PC-9 (cell line): ENCODE results near the gene PLK5. TPM values are rescaled to one million over a fixed set of nuclear protein-coding genes. Genes with fewer than 3 reads are reported as not detected.
A peak's percentile ranks its signal among the peaks of the same experiment; 100 is the strongest.

Source experiments
- BruUV-seq: library from RNA; stranded (reverse); fragments of 400-500 nt; replicated peaks from 2 replicates; lab custom pipeline; 2021; lab: Mats Ljungman, UMichigan
- CTCF ChIA-PET: fragments of 300-600 bp; sonication (Branson Sonifier 250); formaldehyde crosslinking; loops from one replicate; lab custom pipeline; 2022; ENCODE audit warnings: antibody characterized with exemption; lab: Charles Lee
- POLR2A ChIA-PET: fragments of 300-600 bp; sonication (Branson Sonifier 250); formaldehyde crosslinking; loops from one replicate; lab custom pipeline; 2022; ENCODE audit warnings: antibody characterized with exemption; ENCODE audit not compliant: unreplicated experiment; lab: Charles Lee
- DNase-seq, 2 experiments: peaks; one replicate each; pipeline versions ENCODE4 v3.0.0 to v3.0.0-alpha.2; 2015 to 2022; ENCODE audit warnings: mixed read lengths in 1 of 2
- H2AFZ ChIP-seq: fragments of 200-600 bp; sonication (generic); 2 replicates; pipeline ENCODE4 v1.8.1; 2017; ENCODE audit warnings: antibody characterized with exemption
- H3F3A ChIP-seq: fragments of 200-600 bp; sonication (generic); 2 replicates; pipeline ENCODE4 v1.8.1; 2017; ENCODE audit warnings: antibody characterized with exemption, mild to moderate bottlenecking, low read depth; ENCODE audit not compliant: insufficient read depth
- H3K27ac ChIP-seq: fragments of 200-600 bp; sonication (generic); 2 replicates; pipeline ENCODE4 v1.6.1; 2016; ENCODE audit warnings: mixed run types
- H3K27me3 ChIP-seq: fragments of 200-600 bp; sonication (generic); 2 replicates; pipeline ENCODE4 v1.6.1; 2016; ENCODE audit warnings: low read depth, mixed run types; ENCODE audit not compliant: insufficient read depth
- H3K36me3 ChIP-seq: fragments of 200-600 bp; sonication (generic); 2 replicates; pipeline ENCODE4 v1.6.1; 2016; ENCODE audit warnings: low read depth, mixed run types
- H3K4me1 ChIP-seq: fragments of 200-600 bp; sonication (generic); replicated peaks from 2 replicates; pipeline ENCODE4 v1.6.1; 2016; ENCODE audit warnings: mixed run types; ENCODE audit not compliant: insufficient read depth
- H3K4me2 ChIP-seq: fragments of 200-600 bp; sonication (generic); 2 replicates; pipeline ENCODE4 v1.6.1; 2017; ENCODE audit warnings: mixed run types
- H3K4me3 ChIP-seq: fragments of 200-600 bp; sonication (generic); 2 replicates; pipeline ENCODE4 v1.6.1; 2016; ENCODE audit warnings: mixed run types
- H3K79me2 ChIP-seq: fragments of 200-600 bp; sonication (generic); 2 replicates; pipeline ENCODE4 v1.6.1; 2017; ENCODE audit warnings: low read depth, mixed run types
- H3K9me2 ChIP-seq: fragments of 200-600 bp; sonication (generic); 2 replicates; pipeline ENCODE4 v1.8.1; 2017; ENCODE audit warnings: mild to moderate bottlenecking; ENCODE audit not compliant: insufficient read depth
- H3K9me3 ChIP-seq: fragments of 200-600 bp; sonication (generic); 2 replicates; pipeline ENCODE4 v1.8.1; 2016; ENCODE audit warnings: low read depth; ENCODE audit not compliant: insufficient read depth
- H4K20me1 ChIP-seq: fragments of 200-600 bp; sonication (generic); 2 replicates; pipeline ENCODE4 v1.8.1; 2017; ENCODE audit not compliant: insufficient read depth
- CTCF ChIP-seq: fragments of 200-600 bp; sonication (generic); conservative IDR thresholded peaks from 2 replicates; pipeline ENCODE4 v1.6.1; 2017; ENCODE audit warnings: mixed run types, antibody characterized with exemption, mild to moderate bottlenecking, moderate library complexity
- EZH2 ChIP-seq: fragments of 200-600 bp; sonication (generic); IDR thresholded peaks from 2 replicates; pipeline ENCODE4 v1.8.0; 2017; ENCODE audit warnings: antibody characterized with exemption, low read depth
- intact Hi-C: fragments of 100-400 bp; cut with micrococcal nuclease; formaldehyde crosslinking; loops from one replicate; pipeline ENCODE4 v1.10.0; 2022; ENCODE audit not compliant: unreplicated experiment
- total RNA-seq: library from RNA; stranded (reverse); gene quantifications from 2 replicates; pipeline ENCODE4 v1.2.3, GENCODE V29; 2021

The PLK5 gene
- total RNA-seq, 1 experiment from 2014 or later: not detected

GRCh38 chr19:1511318-1512317 lies 12.3 kb upstream of the PLK5 start:
- POLR2A ChIA-PET: no interaction called here
- no peak for DNase-seq
- Histone ChIP-seq H4K20me1 (no peaks in the 10 kb centered on the region), H3K36me3 (no peaks in the 10 kb centered on the region), H3K79me2 (no peaks in the 10 kb centered on the region), H3K4me1 (no peaks in the 10 kb centered on the region; the same call in 1 of the 2 replicates), H3K9me3 (no peaks in the 10 kb centered on the region), H3K4me3 (peak overlapping the region; percentile 69; the same call in 1 of the 2 replicates), H2AFZ (no peak overlapping the region), H3K4me2 (peak overlapping the region; percentile 81), H3K27me3 (no peaks in the 10 kb centered on the region), H3K9me2 (no peaks in the 10 kb centered on the region), H3K27ac (no peak overlapping the region), H3F3A (peaks cover 8% of the 10 kb centered on the region)
- CTCF ChIA-PET: no interaction called here
- TF ChIP-seq EZH2: no peak
- no peak for TF ChIP-seq CTCF
- intact Hi-C loops: no loop called here
- no TSS peak for BruUV-seq

DNA sequence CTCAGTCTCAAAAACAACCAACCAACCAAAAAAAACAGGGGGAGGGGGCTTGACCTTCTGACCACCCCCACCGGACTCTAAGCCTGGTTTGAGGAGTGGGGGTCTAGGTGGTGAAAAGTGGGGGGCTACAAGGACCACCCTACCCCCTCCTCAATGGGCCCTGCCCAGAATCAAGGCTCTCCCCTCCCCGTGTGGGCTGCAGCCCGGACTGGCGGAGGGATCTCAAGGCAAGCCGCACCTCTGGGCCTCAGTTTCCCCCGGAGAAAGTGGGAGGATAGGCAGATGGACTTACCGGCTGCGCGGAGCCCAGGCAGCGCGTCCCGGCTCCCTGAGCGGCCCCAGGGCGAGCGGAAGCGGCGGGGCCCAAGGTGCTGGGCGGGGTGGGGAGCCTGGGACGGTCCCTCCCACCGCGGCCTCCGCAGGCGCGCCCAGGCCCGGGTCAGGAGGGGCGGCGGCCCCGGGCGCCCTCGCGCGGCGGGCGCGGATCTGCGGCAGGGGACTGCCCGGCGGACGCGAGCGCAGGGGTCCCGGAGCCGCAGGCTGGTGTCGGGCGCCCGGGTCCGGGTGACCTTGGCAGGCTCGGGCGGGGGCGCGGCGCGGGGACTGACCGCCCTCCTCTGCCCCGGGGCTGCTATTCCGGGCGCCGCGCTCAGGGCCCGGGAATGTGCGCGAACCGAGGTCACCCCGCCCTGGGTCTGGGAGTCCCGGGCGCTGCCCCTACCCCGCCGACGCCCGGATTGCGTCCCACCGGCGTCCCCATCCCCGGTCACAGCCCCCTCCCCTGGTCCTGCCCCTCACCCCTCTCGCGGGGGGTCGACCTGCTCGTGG lies 11.0 kb upstream of the PLK5 start, which contains the start of gene ADAMTSL5:
Gene ADAMTSL5, minus strand, starts transcription at position 349 of the 828 bp plus-strand sequence. CDS start 2,076 bp downstream, outside the sequence.
- Histone ChIP-seq H3K9me3 (no peaks in the 10 kb centered on the region), H3K79me2 (no peaks in the 10 kb centered on the region), H3K27ac (no peak within 1 kb of the TSS), H3K4me3 (peak within 1 kb of the TSS; percentile 69), H3F3A (peaks cover 8% of the 10 kb centered on the region), H3K4me1 (no peaks in the 10 kb centered on the region; the same call in 1 of the 2 replicates), H3K27me3 (no peaks in the 10 kb centered on the region), H4K20me1 (no peaks in the 10 kb centered on the region), H3K9me2 (no peaks in the 10 kb centered on the region), H3K4me2 (peak within 1 kb of the TSS; percentile 81), H2AFZ (0 out of 2 replicates have a peak within 1 kb of the TSS, but pooled peaks have one; percentile 58), H3K36me3 (no peaks in the 10 kb centered on the region)
- intact Hi-C loops: no loop called here
- peak in 1 of 2 experiments; percentile 70 for DNase-seq
- TF ChIP-seq CTCF (no peak), EZH2 (no peak)
- no TSS peak for BruUV-seq
- ChIA-PET CTCF (no interaction called here), POLR2A (no interaction called here)
